HG02981 (cell line): ENCODE results near the gene LPCAT1.
A peak's percentile ranks its signal among the peaks of the same experiment; 100 is the strongest.
"Not testable (repeated sequence)": the region's sequence is repeated elsewhere in the genome, so short reads cannot be mapped to it uniquely, and the experiment has no call there.

Source experiments
- ATAC-seq: cut with Tn5 transposase; IDR thresholded peaks from one replicate; pipeline ENCODE4 v1.9.1; 2021; ENCODE audit warnings: mild to moderate bottlenecking, moderate library complexity; ENCODE audit not compliant: unreplicated experiment

LPCAT1 gene

GRCh38 chr5:1541702-1542400, 18.1 kb upstream of the LPCAT1 start:
- ATAC-seq: no peak

DNA sequence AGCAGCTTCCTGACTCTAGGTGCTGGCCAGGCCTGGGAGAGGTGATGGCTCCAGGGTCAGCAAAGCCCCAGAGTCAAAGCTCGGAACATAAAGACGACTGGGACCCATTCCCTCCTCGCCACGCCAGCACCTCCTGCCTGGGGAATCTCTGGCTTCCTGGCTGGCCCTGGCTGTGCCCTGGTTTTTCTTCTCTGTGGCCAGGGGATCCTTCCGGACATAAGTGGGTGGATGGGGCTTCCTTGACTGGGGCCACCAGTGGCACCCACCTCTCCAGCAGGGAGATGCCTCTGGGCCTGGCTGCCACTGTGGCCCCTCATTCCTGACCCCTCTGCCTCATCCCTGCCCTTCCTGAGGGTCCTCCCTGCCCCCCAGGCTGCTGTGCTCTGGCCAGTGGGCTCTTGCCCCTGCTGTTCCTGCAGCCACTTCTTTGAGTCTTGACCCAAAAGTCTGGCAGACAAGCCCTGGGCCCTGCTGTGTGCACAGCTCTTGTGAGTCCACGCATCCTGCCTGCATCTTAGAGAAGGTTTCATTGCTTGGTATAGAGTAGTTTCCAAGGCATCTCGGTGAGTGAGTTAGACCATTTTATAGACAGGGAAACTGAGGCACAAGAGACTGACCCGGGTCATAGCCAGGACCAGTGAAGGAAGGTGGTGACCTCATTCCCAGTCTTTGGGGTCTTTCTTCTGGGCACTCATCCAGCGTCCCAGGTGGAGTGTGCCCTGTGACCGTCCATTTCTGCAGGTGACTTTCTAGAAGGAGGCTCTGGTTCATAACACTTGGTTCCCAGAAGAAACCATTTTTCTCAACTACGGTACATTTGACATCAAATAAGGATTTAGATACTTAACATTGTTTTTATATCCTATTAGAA, 17.3 kb upstream of the LPCAT1 start:
- ATAC-seq: no peak

- ATAC-seq: no peak
Observed at GRCh38 chr5:1540166-1540565, 16.4 kb upstream of the LPCAT1 start.

DNA sequence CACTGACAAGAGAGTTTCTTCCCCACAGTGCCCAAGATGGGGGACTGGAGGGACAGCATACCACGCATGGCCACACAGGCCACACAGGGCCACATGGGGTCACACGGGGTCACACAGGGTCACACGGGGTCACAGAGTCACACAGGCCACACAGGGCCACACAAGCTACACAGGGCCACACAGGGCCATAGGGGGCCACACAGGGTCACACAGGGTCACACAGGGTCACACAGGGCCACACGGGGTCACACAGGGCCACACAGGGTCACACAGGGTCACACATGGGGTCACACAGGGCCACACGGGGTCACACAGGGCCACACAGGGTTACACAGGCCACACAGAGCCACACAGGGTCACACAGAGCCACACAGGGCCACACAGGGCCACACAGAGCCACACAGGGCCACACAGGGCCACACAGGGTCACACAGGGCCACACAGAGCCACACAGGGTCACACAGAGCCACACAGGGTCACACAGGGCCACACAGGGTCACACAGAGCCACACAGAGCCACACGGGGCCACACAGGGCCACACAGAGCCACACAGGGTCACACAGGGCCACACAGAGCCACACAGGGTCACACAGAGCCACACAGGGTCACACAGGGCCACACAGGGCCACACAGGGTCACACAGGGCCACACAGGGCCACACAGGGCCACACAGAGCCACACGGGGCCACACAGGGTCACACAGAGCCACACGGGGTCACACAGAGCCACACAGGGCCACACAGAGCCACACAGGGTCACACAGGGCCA, 15.8 kb upstream of the LPCAT1 start:
- not testable (repeated sequence) for ATAC-seq

DNA sequence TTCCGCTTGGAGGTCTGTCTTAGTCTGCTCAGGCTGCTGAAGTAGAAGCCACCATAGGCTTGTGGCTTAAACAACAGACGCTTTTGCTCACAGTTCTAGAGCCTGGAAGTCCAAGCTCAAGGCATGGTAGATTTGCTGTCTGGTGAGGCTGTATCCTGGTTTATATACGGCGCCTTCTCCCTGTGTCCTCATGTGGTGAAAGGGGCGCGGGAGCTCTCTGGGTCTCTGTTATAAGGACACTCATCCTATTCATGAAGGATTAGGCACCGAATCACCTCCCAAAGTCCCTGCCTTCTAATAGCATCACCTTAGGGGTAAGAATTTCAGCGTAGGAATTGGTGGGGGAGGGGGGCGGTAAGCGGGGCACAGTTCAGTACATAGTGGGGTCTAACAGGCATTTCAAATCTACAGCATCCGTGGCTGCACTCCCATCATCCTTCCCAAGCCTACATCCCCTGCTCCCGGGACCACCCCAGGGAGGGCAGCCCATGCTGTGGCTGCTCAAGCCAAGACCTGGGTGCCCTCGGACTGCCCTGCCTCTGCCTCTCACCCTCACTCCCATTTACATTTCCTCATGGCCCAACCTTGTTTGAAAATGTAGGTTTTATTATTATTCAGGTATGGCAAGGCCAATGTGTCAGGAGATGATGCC, 15.1 kb upstream of the LPCAT1 start:
- ATAC-seq: no peak

DNA sequence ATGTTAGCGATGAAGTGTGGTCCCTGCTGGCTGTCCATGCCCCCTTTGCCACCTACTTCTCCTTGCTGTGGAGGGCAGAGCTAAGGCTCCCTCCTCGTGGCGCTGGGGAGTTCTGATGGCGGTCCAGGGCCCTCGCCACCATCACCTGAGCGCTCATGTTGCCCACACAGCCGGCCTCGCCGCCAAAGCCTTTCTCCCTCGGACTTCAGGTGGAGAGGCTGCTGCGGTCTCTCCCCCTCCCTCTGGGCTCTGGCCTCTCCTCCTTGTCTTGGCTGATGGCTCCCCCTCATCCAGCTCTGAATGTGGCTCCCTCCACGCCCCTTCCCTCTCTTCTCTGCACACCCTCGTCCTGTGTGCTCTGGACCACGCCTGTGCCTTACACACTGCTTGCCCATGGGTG, 14.5 kb upstream of the LPCAT1 start:
- no peak for ATAC-seq

GRCh38 chr5:1537603-1538154, 13.9 kb upstream of the LPCAT1 start:
- ATAC-seq: no peak

GRCh38 chr5:1536871-1537602, 13.3 kb upstream of the LPCAT1 start:
- no peak for ATAC-seq

GRCh38 chr5:1536322-1536845, 12.6 kb upstream of the LPCAT1 start:
- ATAC-seq: peak; percentile 95

- ATAC-seq: no peak
Observed at GRCh38 chr5:1535646-1536045, 11.9 kb upstream of the LPCAT1 start.

- ATAC-seq: no peak
Observed at GRCh38 chr5:1532384-1532783, 8.6 kb upstream of the LPCAT1 start.

DNA sequence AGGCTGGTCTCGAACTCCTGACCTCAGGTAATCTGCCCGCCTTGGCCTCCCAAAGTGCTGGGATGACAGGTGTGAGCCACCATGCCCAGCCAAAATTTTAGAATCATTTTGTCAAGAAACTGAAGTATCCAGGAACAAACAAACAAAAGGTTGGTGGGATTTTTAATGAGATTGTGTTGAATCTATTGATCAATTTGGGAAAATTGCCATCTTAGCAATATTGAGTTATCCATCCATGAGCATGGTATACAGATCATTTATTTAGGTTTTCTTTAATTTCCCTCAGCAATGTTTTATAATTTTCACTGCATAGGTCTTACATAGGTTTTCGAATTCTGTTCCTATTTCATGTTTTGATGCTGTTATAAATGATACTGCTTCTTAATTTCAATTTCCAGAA, 5.7 kb upstream of the LPCAT1 start:
- no peak for ATAC-seq

DNA sequence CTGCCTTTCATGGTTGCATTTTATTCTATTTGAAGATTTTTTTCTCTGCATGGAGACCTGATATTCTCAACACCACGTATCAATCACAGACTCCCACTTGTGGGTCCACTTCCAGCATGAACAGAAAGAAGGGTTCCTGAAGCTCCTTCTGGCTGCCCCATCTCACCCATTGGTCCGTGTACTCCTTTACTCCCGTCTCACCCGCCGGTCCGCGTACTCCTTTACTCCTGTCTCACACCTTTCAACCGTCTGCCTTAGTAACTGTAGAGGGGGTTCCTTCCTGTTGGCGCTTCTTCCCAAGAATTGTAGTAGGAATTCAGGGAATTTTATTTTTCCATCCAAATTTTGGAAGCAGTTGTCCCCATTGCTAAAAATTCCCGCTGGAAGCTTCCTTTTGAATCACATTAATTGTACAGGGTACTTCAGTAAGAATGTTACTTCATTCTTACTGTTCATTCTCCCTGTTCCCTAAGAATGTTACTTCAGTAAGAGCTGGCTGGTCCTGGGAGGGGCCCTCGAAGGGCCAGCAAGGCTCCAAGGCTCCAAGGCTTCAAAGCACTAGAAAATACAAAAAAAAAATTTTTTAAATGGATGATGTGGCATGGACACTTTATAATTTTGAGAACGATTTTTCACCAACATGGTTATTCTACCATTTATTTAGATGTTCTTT, 3.9 kb upstream of the LPCAT1 start:
- ATAC-seq: no peak

GRCh38 chr5:1526681-1527131, 2.9 kb upstream of the LPCAT1 start:
- ATAC-seq: no peak

GRCh38 chr5:1526190-1526631, 2.5 kb upstream of the LPCAT1 start:
- ATAC-seq: no peak

DNA sequence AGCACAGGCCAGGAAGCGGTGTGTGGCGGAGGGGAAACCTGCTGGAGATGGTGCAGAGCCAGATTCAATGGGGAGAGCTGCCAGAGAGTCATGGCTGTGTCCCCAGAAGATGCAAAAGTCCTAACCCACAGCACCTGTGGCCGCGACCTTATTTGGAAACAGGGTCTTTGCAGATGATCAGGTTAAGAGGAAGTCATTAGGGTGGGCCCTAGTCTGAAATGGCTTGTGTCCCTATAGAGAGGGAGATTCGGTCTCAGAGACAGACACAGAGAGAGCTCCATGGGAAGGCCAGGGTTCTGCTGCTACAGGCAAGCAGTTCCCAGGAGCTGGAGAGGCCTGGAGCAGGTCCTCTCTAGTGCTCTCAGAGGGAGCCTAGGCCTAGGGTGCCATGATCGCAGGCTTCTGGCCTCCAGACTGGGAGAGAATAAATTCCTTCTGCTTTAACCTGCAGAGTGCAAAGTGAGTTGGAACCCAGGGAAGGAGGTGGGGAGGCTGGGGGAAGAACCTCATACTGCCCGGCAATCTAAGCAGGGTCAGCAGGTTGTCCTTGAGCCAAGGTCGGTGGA, 1.9 kb upstream of the LPCAT1 start:
- no peak for ATAC-seq

DNA sequence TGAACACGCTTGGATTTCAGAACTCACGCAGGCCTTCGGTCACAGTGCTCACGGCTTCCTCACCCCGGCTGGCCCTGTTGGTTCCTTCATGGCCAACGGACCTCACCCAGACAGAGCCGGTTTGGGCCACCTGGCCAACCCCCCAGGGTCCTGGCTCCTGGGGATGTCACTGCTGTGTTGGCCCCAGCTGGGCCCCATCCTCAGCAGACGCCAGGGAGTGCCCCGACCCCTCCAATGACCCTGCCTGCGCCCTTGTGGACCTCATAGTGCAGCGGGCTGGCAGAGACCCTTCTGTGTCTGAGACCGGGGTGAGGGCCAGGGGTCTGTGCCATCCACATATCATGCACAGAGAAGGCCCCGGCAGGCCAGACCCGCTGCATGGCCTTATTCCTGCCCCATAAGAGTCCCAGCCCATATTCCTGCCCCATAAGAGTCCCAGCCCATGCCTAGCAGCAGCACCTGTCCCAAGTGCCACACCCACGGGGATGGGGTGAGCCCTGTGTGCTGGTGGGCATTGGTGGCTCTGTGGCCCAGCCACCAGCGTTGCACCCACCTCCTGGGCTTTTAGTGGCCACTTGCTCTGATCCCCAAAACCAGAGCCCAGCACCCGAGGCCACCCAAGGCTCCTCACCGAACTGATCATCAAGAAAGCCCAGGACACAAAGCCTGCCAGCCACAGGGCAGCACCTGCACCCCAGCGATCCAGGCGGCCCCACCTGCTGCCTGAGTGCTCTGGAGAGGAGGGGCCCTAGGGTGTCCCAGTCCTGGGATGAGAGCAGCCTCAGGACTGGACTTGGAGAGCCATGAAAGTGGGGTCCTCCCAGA, 1.3 kb upstream of the LPCAT1 start:
- ATAC-seq: no peak

GRCh38 chr5:1524481-1524798, 680 bp upstream of the LPCAT1 start:
- ATAC-seq: no peak
